HEK293 (cell line): Measurements from ENCODE around the gene PTPN4.

Source experiments
- CTCF ChIA-PET: fragments of 350-600 bp; formaldehyde crosslinking; extraction: SDS; loops from one replicate; lab custom pipeline; 2021; ENCODE audit warnings: antibody characterized with exemption; lab: Yijun Ruan, JAX
- POLR2A ChIA-PET: fragments of 300-600 bp; formaldehyde crosslinking; extraction: SDS; loops from one replicate; lab custom pipeline; 2020; ENCODE audit warnings: antibody characterized with exemption, inconsistent platforms; lab: Yijun Ruan, JAX
- H3K27ac ChIP-seq: fragments of 200-500 bp; sonication (Bioruptor generic); 2 replicates; pipeline ENCODE4 v1.5.1; 2014; ENCODE audit warnings: low read depth, low read length, control low read depth, inconsistent platforms; ENCODE audit errors: extremely low read depth
- H3K36me3 ChIP-seq, 2 experiments: fragments of 200-500 bp in 1 of 2; sonication (Bioruptor generic) in 1 of 2; 1 replicate in 1 of 2; 2 replicates in 1 of 2; pipeline ENCODE4 v1.5.1; 2014 to 2017; ENCODE audit warnings: inconsistent platforms in 2 of 2, low read length in 2 of 2; ENCODE audit not compliant: control insufficient read depth in 2 of 2, insufficient read depth in 1 of 2
- H3K4me1 ChIP-seq: fragments of 200-500 bp; sonication (Bioruptor generic); 2 replicates; pipeline ENCODE4 v1.5.1; 2014; ENCODE audit warnings: mild to moderate bottlenecking, low read length, inconsistent platforms; ENCODE audit not compliant: control insufficient read depth, insufficient read depth
- H3K4me3 ChIP-seq: 2 replicates; pipeline ENCODE4 v1.5.1; 2011; ENCODE audit warnings: low read depth, mild to moderate bottlenecking, control low read depth, low read length, moderate library complexity
- H3K9me3 ChIP-seq: fragments of 200-500 bp; sonication (Bioruptor generic); 2 replicates; pipeline ENCODE4 v1.5.1; 2014; ENCODE audit warnings: low read depth, low read length, inconsistent platforms; ENCODE audit not compliant: control insufficient read depth, insufficient read depth
- HOXD13 ChIP-seq: sonication (generic); formaldehyde crosslinking; IDR thresholded peaks from 2 replicates; pipeline ENCODE4 v1.8.0; 2022; ENCODE audit warnings: missing genetic modification reagents, borderline replicate concordance
- MEIS1 ChIP-seq: sonication (generic); formaldehyde crosslinking; IDR thresholded peaks from 2 replicates; pipeline ENCODE4 v1.8.1; 2022; ENCODE audit warnings: missing genetic modification reagents, mild to moderate bottlenecking, borderline replicate concordance
- PRDM1 ChIP-seq: fragments of 450-650 bp; formaldehyde crosslinking; IDR thresholded peaks from 2 replicates; pipeline ENCODE4; 2016; ENCODE audit warnings: missing biosample characterization, missing genetic modification characterization
- SETDB1 ChIP-seq: IDR thresholded peaks from one replicate; pipeline ENCODE4 v1.6.1; 2017; ENCODE audit warnings: mild to moderate bottlenecking, low read length, moderate library complexity, mixed read lengths; ENCODE audit not compliant: insufficient read length
- YY2 ChIP-seq: fragments of 450-650 bp; formaldehyde crosslinking; IDR thresholded peaks from 2 replicates; pipeline ENCODE4 v1.5.1; 2016; ENCODE audit warnings: missing biosample characterization, missing genetic modification characterization
- ZFP3 ChIP-seq: fragments of 450-650 bp; formaldehyde crosslinking; IDR thresholded peaks from 2 replicates; pipeline ENCODE4 v1.5.1; 2016; ENCODE audit warnings: low read depth, missing biosample characterization, missing genetic modification characterization
- ZFP69B ChIP-seq: fragments of 450-650 bp; formaldehyde crosslinking; IDR thresholded peaks from 2 replicates; pipeline ENCODE4 v1.5.1; 2016; ENCODE audit warnings: missing biosample characterization, missing genetic modification characterization
- ZIC2 ChIP-seq: fragments of 450-650 bp; formaldehyde crosslinking; IDR thresholded peaks from 2 replicates; pipeline ENCODE4 v1.5.1; 2016; ENCODE audit warnings: missing biosample characterization, missing genetic modification characterization
- ZNF169 ChIP-seq: fragments of 450-650 bp; formaldehyde crosslinking; IDR thresholded peaks from 2 replicates; pipeline ENCODE4 v1.5.1; 2016; ENCODE audit warnings: missing biosample characterization, missing genetic modification characterization
- ZNF335 ChIP-seq: fragments of 450-650 bp; formaldehyde crosslinking; conservative IDR thresholded peaks from 2 replicates; pipeline ENCODE4 v1.5.1; 2016; ENCODE audit warnings: missing biosample characterization, missing genetic modification characterization
- ZNF391 ChIP-seq: fragments of 450-650 bp; formaldehyde crosslinking; IDR thresholded peaks from 2 replicates; pipeline ENCODE4 v1.5.1; 2016; ENCODE audit warnings: low read depth, missing biosample characterization, missing genetic modification characterization, borderline replicate concordance
- ZNF426 ChIP-seq: fragments of 450-650 bp; formaldehyde crosslinking; IDR thresholded peaks from 2 replicates; pipeline ENCODE4 v1.5.1; 2017; ENCODE audit warnings: missing biosample characterization, missing genetic modification characterization, mild to moderate bottlenecking, inconsistent platforms, moderate library complexity
- ZNF548 ChIP-seq: fragments of 450-650 bp; formaldehyde crosslinking; IDR thresholded peaks from 2 replicates; pipeline ENCODE4 v1.5.1; 2016; ENCODE audit warnings: missing biosample characterization, missing genetic modification characterization
- ZSCAN16 ChIP-seq: fragments of 450-650 bp; formaldehyde crosslinking; IDR thresholded peaks from 2 replicates; pipeline ENCODE4 v1.5.1; 2016; ENCODE audit warnings: missing biosample characterization, missing genetic modification characterization
- TF ChIP-seq, protein P1 (sequence below): fragments of 450-650 bp; formaldehyde crosslinking; IDR thresholded peaks from 2 replicates; pipeline ENCODE4 v1.5.1; 2016; ENCODE audit warnings: missing biosample characterization, missing genetic modification characterization, low read depth
- TF ChIP-seq, protein P2 (sequence below): fragments of 450-650 bp; formaldehyde crosslinking; IDR thresholded peaks from 2 replicates; pipeline ENCODE4 v1.5.1; 2016; ENCODE audit warnings: missing biosample characterization, missing genetic modification characterization
- TF ChIP-seq, protein P3 (sequence below): fragments of 450-650 bp; formaldehyde crosslinking; IDR thresholded peaks from 2 replicates; pipeline ENCODE4 v1.5.1; 2016; ENCODE audit warnings: missing biosample characterization, missing genetic modification characterization
- TF ChIP-seq, protein P4 (sequence below): fragments of 450-650 bp; formaldehyde crosslinking; IDR thresholded peaks from 2 replicates; pipeline ENCODE4 v1.5.1; 2016; ENCODE audit warnings: missing biosample characterization, missing genetic modification characterization
- TF ChIP-seq, protein P5 (sequence below): fragments of 450-650 bp; formaldehyde crosslinking; IDR thresholded peaks from 2 replicates; pipeline ENCODE4 v1.5.1; 2016; ENCODE audit warnings: missing biosample characterization, missing genetic modification characterization
- TF ChIP-seq, protein P6 (sequence below): fragments of 450-650 bp; formaldehyde crosslinking; IDR thresholded peaks from 2 replicates; pipeline ENCODE4 v1.5.1; 2016; ENCODE audit warnings: missing biosample characterization, missing genetic modification characterization

Gene PTPN4

DNA sequence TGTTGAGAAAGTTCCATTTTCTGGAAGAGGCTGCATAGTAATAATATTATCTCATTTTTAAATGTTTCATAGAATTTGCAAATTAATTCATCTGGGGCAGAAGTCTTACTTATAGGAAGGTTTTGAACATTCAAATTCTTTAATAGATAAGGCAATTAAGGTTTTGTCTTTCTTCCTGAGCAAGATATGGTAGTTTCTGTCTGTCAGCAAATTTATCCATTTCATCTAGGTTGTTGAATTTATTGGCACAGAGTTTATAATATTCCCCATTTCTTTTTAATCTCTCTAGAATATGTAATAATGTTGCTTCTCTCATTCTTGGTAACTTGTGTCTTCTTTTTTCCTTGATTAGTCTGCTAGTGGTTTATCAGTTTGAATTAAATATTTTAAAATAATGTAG, 163.0 kb downstream of the PTPN4 start (continued):
- TF ChIP-seq, protein P1, sequence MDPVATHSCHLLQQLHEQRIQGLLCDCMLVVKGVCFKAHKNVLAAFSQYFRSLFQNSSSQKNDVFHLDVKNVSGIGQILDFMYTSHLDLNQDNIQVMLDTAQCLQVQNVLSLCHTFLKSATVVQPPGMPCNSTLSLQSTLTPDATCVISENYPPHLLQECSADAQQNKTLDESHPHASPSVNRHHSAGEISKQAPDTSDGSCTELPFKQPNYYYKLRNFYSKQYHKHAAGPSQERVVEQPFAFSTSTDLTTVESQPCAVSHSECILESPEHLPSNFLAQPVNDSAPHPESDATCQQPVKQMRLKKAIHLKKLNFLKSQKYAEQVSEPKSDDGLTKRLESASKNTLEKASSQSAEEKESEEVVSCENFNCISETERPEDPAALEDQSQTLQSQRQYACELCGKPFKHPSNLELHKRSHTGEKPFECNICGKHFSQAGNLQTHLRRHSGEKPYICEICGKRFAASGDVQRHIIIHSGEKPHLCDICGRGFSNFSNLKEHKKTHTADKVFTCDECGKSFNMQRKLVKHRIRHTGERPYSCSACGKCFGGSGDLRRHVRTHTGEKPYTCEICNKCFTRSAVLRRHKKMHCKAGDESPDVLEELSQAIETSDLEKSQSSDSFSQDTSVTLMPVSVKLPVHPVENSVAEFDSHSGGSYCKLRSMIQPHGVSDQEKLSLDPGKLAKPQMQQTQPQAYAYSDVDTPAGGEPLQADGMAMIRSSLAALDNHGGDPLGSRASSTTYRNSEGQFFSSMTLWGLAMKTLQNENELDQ (tag by site-specific recombination), result no peak
- TF ChIP-seq ZFP3 (tag by site-specific recombination), result no peak
- TF ChIP-seq, protein P2, sequence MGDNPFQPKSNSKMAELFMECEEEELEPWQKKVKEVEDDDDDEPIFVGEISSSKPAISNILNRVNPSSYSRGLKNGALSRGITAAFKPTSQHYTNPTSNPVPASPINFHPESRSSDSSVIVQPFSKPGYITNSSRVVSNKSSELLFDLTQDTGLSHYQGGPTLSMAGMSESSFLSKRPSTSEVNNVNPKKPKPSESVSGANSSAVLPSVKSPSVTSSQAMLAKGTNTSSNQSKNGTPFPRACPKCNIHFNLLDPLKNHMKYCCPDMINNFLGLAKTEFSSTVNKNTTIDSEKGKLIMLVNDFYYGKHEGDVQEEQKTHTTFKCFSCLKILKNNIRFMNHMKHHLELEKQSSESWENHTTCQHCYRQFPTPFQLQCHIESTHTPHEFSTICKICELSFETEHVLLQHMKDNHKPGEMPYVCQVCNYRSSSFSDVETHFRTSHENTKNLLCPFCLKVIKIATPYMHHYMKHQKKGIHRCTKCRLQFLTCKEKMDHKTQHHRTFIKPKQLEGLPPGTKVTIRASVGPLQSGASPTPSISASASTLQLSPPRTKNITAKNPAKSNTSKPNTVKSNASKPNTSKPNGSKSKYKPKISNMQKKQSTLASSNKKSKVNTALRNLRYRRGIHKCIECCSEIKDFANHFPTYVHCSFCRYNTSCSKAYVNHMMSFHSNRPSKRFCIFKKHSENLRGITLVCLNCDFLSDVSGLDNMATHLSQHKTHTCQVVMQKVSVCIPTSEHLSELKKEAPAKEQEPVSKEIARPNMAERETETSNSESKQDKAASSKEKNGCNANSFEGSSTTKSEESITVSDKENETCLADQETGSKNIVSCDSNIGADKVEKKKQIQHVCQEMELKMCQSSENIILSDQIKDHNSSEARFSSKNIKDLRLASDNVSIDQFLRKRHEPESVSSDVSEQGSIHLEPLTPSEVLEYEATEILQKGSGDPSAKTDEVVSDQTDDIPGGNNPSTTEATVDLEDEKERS (tag by site-specific recombination), result no peak
- TF ChIP-seq PRDM1 (tag by site-specific recombination), result no peak
- TF ChIP-seq ZNF169 (tag by site-specific recombination), result no peak
- TF ChIP-seq, all 188 proteins: peak for 0

DNA sequence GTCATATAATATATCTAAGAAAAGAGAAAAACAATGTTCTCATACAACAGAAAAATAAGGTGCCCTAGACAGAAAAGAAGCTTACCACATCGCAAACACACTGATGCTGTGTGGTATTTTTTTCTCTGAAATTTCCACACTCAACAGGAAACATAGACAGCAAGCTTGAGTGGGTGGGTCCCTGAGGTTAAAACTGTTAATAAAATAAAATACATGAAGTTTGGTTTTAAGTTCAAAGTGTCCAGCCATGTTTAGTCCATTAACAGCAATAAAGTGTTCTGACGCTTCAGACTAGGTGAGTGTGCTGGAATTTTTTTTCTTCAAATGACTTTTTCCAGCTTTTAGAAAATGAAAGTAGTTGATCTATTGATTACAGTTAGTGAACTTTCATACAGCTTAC, 169.8 kb downstream of the PTPN4 start:
- Histone ChIP-seq H3K36me3 (peaks cover 6 to 9% of the 10 kb centered on the region in 2 experiments; a peak in 2 of 3 replicates), H3K4me1 (no peaks in the 10 kb centered on the region), H3K27ac (no peak overlapping the region), H3K9me3 (no peaks in the 10 kb centered on the region), H3K4me3 (no peak overlapping the region)
- ChIA-PET POLR2A (no interaction called here), CTCF (no interaction called here)
- TF ChIP-seq ZNF548 (tag by site-specific recombination) (no peak), ZNF426 (tag by site-specific recombination) (no peak), SETDB1 (no peak), ZSCAN16 (tag by site-specific recombination) (no peak), ZNF335 (tag by site-specific recombination) (no peak), ZFP69B (no peak), ZNF391 (tag by site-specific recombination) (no peak), YY2 (tag by site-specific recombination) (no peak), ZIC2 (tag by site-specific recombination) (no peak), HOXD13 (CRISPR knock-in tag) (no peak), MEIS1 (no peak)
- TF ChIP-seq, protein P3, sequence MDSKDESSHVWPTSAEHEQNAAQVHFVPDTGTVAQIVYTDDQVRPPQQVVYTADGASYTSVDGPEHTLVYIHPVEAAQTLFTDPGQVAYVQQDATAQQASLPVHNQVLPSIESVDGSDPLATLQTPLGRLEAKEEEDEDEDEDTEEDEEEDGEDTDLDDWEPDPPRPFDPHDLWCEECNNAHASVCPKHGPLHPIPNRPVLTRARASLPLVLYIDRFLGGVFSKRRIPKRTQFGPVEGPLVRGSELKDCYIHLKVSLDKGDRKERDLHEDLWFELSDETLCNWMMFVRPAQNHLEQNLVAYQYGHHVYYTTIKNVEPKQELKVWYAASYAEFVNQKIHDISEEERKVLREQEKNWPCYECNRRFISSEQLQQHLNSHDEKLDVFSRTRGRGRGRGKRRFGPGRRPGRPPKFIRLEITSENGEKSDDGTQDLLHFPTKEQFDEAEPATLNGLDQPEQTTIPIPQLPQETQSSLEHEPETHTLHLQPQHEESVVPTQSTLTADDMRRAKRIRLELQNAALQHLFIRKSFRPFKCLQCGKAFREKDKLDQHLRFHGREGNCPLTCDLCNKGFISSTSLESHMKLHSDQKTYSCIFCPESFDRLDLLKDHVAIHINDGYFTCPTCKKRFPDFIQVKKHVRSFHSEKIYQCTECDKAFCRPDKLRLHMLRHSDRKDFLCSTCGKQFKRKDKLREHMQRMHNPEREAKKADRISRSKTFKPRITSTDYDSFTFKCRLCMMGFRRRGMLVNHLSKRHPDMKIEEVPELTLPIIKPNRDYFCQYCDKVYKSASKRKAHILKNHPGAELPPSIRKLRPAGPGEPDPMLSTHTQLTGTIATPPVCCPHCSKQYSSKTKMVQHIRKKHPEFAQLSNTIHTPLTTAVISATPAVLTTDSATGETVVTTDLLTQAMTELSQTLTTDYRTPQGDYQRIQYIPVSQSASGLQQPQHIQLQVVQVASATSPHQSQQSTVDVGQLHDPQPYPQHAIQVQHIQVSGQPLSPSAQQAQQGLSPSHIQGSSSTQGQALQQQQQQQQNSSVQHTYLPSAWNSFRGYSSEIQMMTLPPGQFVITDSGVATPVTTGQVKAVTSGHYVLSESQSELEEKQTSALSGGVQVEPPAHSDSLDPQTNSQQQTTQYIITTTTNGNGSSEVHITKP (tag by site-specific recombination), result no peak
- TF ChIP-seq, protein P4, sequence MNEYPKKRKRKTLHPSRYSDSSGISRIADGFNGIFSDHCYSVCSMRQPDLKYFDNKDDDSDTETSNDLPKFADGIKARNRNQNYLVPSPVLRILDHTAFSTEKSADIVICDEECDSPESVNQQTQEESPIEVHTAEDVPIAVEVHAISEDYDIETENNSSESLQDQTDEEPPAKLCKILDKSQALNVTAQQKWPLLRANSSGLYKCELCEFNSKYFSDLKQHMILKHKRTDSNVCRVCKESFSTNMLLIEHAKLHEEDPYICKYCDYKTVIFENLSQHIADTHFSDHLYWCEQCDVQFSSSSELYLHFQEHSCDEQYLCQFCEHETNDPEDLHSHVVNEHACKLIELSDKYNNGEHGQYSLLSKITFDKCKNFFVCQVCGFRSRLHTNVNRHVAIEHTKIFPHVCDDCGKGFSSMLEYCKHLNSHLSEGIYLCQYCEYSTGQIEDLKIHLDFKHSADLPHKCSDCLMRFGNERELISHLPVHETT (tag by site-specific recombination), result no peak
- TF ChIP-seq, protein P5, sequence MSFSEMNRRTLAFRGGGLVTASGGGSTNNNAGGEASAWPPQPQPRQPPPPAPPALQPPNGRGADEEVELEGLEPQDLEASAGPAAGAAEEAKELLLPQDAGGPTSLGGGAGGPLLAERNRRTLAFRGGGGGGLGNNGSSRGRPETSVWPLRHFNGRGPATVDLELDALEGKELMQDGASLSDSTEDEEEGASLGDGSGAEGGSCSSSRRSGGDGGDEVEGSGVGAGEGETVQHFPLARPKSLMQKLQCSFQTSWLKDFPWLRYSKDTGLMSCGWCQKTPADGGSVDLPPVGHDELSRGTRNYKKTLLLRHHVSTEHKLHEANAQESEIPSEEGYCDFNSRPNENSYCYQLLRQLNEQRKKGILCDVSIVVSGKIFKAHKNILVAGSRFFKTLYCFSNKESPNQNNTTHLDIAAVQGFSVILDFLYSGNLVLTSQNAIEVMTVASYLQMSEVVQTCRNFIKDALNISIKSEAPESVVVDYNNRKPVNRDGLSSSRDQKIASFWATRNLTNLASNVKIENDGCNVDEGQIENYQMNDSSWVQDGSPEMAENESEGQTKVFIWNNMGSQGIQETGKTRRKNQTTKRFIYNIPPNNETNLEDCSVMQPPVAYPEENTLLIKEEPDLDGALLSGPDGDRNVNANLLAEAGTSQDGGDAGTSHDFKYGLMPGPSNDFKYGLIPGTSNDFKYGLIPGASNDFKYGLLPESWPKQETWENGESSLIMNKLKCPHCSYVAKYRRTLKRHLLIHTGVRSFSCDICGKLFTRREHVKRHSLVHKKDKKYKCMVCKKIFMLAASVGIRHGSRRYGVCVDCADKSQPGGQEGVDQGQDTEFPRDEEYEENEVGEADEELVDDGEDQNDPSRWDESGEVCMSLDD, result no peak
- TF ChIP-seq, protein P6, sequence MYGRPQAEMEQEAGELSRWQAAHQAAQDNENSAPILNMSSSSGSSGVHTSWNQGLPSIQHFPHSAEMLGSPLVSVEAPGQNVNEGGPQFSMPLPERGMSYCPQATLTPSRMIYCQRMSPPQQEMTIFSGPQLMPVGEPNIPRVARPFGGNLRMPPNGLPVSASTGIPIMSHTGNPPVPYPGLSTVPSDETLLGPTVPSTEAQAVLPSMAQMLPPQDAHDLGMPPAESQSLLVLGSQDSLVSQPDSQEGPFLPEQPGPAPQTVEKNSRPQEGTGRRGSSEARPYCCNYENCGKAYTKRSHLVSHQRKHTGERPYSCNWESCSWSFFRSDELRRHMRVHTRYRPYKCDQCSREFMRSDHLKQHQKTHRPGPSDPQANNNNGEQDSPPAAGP (tag by site-specific recombination), result no peak
